ENCODE results near the gene SMYD5.
"Not testable (repeated sequence)": the region's sequence is repeated elsewhere in the genome, so short reads cannot be mapped to it uniquely, and the experiment has no call there.

Gene SMYD5

GRCh38 chr2:73214120-73215035, at the start of gene SMYD5:
Gene SMYD5, plus strand, starts transcription at chr2:73214245. Its CDS starts 22 bp downstream, at chr2:73214267.
- DNase-seq, result peak; percentile 48

DNA sequence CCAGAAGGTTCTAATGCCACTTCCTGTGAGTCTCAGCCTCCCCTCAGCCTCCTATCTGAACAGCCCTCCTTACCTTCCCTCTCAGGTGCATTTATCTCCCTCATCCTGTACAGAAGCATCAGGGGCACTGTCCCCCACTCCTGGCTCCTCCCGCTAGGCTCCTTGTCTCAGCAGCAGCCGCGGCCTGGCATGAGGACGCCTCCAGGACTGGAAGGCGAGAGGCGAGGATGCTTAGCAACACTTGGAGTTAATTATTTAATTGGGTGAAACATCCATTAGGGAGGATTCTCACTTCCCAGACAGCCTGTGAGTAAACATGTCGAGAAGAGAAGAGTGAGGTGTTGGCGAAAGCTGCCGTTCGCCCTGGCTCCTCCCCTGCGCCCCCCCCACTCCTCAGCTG, 48.1 kb upstream of the SMYD5 start:
- not testable (repeated sequence) for DNase-seq

DNA sequence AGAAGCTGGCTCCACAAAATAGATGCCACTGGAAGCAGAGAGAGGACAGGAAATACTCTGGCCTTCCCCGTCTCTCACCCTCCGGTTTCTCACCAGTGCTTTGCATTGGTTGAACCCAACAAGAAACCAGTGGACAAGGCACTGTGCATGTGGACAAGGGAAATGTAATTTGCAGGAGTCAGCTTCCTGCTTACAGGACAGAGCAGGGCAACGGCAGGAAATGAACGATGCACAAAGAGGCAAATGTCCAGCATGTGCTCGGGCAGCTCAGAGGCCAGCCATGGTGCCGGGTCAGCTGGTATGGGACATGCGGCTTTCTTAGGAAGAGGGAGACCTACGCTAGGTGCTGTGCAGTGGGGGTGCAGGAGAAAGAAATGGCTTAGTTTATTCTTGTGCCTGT, 47.2 kb upstream of the SMYD5 start:
- DNase-seq, result not testable (repeated sequence)

GRCh38 chr2:73168348-73168747, 45.7 kb upstream of the SMYD5 start:
- DNase-seq, result not testable (repeated sequence)

DNA sequence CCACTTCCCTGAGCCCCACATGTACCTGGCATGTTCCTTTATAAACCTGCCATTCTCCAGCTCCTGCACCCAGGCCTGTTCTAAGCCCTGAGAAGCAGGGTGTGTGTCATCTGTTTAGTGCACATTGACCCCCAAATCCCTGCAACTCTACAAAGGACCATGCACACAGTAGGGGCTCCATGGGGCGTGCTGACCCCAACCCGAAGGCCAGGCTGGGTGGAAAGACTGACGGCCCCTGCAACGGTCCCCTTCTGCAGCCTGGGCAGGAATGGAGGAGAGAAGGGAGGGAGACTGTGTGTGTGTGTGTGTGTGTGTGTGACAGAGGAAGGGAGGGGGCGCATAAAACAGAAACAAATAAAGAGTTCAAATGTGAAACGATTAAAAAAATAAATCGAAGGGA, 43.7 kb upstream of the SMYD5 start:
- DNase-seq, result not testable (repeated sequence)

- DNase-seq, result no peak
Observed at GRCh38 chr2:73172963-73173362, 41.1 kb upstream of the SMYD5 start.

- no peak for DNase-seq
Observed at GRCh38 chr2:73173781-73174180, 40.3 kb upstream of the SMYD5 start.

- no peak for DNase-seq
Observed at GRCh38 chr2:73174244-73174643, 39.8 kb upstream of the SMYD5 start.

GRCh38 chr2:73174941-73175662, 38.9 kb upstream of the SMYD5 start:
- no peak for DNase-seq

- peak; percentile 13 for DNase-seq
Observed at GRCh38 chr2:73175663-73176204, 38.3 kb upstream of the SMYD5 start.

GRCh38 chr2:73176205-73176880, 37.7 kb upstream of the SMYD5 start:
- no peak for DNase-seq

DNA sequence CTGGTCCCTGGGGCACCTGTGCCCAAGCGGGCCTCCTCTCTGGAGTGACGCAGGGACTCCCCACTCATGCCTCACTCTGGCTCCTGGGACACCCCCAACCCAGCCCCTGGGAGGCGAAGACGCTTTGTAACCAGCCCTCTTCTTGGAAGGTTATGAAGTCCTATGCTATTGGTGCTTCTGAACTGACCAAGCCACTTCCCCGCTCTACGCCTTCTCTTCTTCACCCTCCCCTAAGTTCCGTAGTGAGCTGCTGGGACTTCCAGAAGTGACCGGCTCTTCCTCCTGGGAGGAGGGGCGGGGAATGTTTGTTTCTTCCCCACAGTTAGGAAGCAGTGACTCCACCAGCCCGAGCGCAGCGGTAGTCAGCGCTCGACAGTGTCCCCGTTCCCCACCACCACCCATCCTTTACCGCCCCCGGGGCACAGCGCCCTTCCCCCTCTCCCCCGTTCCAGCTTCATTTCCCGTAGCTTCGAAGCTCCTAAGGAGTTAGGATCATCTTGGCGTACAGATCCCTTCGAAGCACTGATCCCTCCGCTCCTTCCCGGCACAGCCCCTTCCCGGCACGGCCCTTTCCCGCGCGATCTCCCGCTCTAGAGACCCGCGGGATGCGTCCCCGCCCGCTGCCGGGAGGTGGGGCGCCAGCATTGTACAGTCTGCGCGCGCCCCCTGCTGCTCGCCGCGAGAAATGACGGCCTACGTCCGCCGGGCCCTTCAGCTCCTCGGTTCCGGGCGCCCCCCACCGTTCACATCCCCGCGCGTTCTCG, 37.0 kb upstream of the SMYD5 start:
- DNase-seq, result peak; percentile 64

DNA sequence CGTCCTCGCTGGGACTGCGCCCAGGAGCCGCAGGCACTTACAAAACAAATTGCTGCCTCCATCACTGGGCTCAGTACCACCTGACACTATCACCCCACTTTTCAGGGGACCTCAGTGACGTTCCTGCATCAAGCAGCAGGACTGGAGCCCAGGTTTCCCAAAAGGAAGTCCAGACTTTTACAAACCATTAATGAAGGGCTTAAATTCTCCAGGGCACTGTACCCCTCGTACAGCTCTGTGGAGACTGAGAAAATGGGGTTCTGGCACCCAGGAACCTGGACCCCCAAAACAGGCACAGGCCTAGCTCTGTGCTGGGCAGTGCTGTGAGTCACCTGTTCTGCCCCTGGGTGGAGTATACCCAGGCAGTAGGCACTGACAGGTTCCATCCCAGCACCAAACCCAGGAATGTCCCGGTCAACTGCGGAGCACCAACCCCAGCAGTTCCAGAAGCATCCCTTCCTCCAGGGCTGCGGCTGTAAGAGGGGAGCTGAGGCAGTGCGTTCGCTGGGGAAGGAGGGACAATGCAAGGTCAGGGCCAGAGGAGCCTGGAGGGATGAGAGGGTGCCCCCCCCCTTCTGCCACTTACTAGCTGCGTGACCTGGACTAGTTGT, 36.3 kb upstream of the SMYD5 start:
- no peak for DNase-seq

- no peak for DNase-seq
Observed at GRCh38 chr2:73185965-73186364, 28.1 kb upstream of the SMYD5 start.

DNA sequence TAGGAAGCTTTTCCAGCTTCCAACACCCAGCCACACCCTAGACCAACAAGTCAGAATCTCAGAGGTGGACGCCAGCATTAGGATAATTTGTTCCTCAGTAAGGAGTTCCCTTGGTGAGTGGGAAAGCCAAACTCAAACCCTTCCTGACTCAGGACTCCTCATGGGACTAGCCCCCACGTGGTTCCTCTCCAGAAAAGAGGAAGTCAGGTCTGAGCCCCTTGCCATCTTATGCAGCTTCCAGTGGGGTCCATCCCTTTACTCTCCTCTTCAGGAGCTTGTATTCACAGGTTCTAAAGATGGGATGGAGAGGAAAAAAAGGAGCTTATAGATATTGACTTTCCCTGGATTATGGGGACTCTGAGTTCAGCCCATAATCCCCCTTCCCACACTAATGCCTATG, 26.5 kb upstream of the SMYD5 start:
- no peak for DNase-seq

DNA sequence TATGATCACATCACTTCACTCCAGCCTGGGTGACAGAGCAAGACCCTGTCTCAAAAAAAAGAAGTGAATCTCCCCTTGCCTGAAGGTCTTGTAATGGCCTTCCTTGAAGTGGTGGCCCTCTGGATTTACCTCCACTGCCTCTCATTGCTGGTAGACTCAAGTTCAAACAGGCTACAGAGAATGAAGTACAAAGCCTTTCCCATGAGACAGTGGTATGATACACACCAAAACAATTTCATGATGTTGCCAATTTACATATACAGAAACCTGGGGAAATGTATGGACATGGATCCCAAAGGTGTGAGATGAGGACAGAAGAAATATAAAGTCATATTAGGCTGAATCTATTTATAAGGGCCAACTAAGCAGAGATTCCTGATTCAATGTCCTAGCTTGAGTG, 16.5 kb upstream of the SMYD5 start:
- DNase-seq, result no peak

- DNase-seq, result not testable (repeated sequence)
Observed at GRCh38 chr2:73200281-73200680, 13.8 kb upstream of the SMYD5 start.

DNA sequence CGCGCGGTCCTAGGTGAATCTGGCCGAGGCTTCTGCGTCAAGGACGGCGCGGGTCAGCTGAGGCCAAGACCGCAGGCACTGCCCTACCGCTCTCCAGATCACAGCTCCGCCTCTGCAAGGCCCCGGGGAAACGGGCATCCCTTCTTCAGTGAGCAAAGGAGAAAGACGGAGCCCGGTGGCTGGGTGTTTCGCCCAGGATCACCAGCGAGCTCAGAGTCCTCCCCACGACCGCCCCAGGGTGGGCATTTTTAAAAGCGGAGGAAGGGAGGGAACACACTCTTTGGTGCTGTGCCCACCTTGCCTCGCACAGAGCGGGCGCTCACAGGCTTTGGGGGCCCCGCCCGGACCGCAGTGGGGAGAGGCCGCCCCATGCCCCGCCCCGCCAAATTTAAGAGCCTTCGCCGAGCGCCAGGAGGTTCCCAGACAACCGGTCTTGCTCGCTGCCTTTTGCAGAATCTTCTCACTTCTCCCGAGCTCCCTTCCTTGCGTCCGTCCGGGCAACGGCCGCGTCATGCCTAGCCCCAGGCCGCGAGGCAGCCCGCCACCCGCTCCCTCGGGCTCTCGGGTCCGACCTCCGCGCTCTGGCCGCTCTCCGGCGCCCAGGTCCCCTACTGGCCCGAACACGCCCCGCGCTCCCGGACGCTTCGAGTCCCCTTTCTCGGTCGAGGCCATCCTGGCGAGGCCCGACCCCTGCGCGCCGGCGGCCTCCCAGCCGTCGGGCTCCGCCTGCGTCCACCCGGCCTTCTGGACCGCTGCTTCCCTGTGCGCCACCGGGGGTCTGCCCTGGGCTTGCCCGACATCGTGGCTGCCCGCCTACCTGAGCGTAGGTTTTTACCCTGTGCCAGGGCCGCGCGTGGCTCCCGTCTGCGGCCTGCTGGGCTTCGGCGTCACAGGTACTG, 11.6 kb upstream of the SMYD5 start, which contains the start of gene NOTO:
NOTO (plus strand) TSS at position 419 of the 899 bp plus-strand sequence; CDS start at position 512, 93 bp downstream.
- no peak for DNase-seq

GRCh38 chr2:73203055-73203681, 10.9 kb upstream of the SMYD5 start:
- no peak for DNase-seq

DNA sequence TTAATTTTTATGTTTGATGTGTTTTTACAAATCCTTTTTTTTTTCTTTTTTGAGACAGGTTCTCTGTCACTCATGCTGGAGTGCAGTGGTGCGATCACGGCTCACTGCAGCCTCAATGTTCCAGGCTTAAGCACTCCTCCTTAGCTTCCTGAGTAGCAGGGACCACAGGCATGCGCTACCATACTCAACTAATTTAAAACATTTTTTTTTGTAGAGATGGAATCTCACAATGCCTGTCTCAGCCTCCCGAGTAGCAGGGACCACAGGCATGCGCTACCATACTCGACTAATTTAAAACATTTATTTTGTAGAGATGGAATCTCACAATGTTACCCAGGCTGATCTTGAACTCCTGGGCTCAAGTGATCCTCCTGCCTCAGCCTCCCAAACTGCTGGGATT, 8.4 kb upstream of the SMYD5 start:
- DNase-seq, result no peak

Measured in NCI-H1092 (cell line).